SK-N-SH (cell line): Measurements from ENCODE around the gene RAB42. TPM values are rescaled to one million over a fixed set of nuclear protein-coding genes. Genes with fewer than 3 reads are reported as not detected.

Source experiments
- CTCF ChIA-PET: fragments of 300-600, 350-600 bp; formaldehyde crosslinking; extraction: SDS; loops from one replicate; lab custom pipeline; 2021; lab: Yijun Ruan, JAX
- POLR2A ChIA-PET: fragments of 350-600 bp; sonication (Branson Sonifier 250); formaldehyde crosslinking; extraction: SDS; loops from one replicate; lab custom pipeline; 2020; ENCODE audit warnings: antibody characterized with exemption, inconsistent platforms; lab: Yijun Ruan, JAX
- DNase-seq: peaks from one replicate; pipeline ENCODE4 v3.0.0; 2012
- H2AFZ ChIP-seq: fragments of 200-600 bp; sonication (generic); 2 replicates; pipeline ENCODE4 v1.8.1; 2016; ENCODE audit warnings: antibody characterized with exemption, mild to moderate bottlenecking, low read depth
- H3F3A ChIP-seq: fragments of 200-600 bp; sonication (generic); replicated peaks from 2 replicates; pipeline ENCODE3; 2016; ENCODE audit warnings: antibody characterized with exemption, mild to moderate bottlenecking; ENCODE audit not compliant: insufficient read depth
- H3K27ac ChIP-seq, 2 experiments: fragments of 200-500 bp in 1 of 2; fragments of 200-600 bp in 1 of 2; sonication (Bioruptor generic) in 1 of 2; sonication (generic), shearing (Covaris generic) in 1 of 2; 2 replicates each; pipeline versions ENCODE4 v1.5.1 to v1.6.1; 2014 to 2016; ENCODE audit warnings: low read depth in 2 of 2, inconsistent platforms in 1 of 2, low read length in 1 of 2, mild to moderate bottlenecking in 1 of 2, mixed read lengths in 1 of 2
- H3K27me3 ChIP-seq: fragments of 200-600 bp; sonication (generic), shearing (Covaris generic); 2 replicates; pipeline ENCODE4 v1.6.1; 2016; ENCODE audit warnings: mixed run types; ENCODE audit not compliant: insufficient read depth
- H3K36me3 ChIP-seq, 2 experiments: fragments of 200-500 bp in 1 of 2; fragments of 200-600 bp in 1 of 2; sonication (Bioruptor generic) in 1 of 2; sonication (generic) in 1 of 2; replicated peaks in 1 of 2; 2 replicates each; pipeline versions ENCODE3 to v1.5.1; 2014 to 2016; ENCODE audit warnings: low read length in 1 of 2, mild to moderate bottlenecking in 1 of 2; ENCODE audit not compliant: insufficient read depth in 2 of 2, control insufficient read depth in 1 of 2
- H3K4me1 ChIP-seq, 2 experiments: fragments of 200-500 bp in 1 of 2; fragments of 200-600 bp in 1 of 2; sonication (Bioruptor generic) in 1 of 2; sonication (generic), shearing (Covaris generic) in 1 of 2; 2 replicates each; pipeline versions ENCODE4 v1.5.1 to v1.6.1; 2014 to 2016; ENCODE audit warnings: low read depth in 1 of 2, low read length in 1 of 2, mixed run types in 1 of 2; ENCODE audit not compliant: insufficient read depth in 2 of 2, control insufficient read depth in 1 of 2
- H3K4me2 ChIP-seq: fragments of 200-600 bp; sonication (generic), shearing (Covaris generic); 2 replicates; pipeline ENCODE4 v1.6.1; 2017; ENCODE audit warnings: mixed run types
- H3K4me3 ChIP-seq, 2 experiments: fragments of 200-500 bp in 1 of 2; fragments of 200-600 bp in 1 of 2; sonication (Bioruptor generic) in 1 of 2; sonication (generic), shearing (Covaris generic) in 1 of 2; 2 replicates each; pipeline versions ENCODE4 v1.5.1 to v1.8.1; 2014 to 2016; ENCODE audit warnings: low read depth in 2 of 2, inconsistent platforms in 1 of 2, low read length in 1 of 2, mild to moderate bottlenecking in 1 of 2, mixed read lengths in 1 of 2, moderate library complexity in 1 of 2
- H3K79me2 ChIP-seq: fragments of 200-600 bp; sonication (generic); 2 replicates; pipeline ENCODE4 v1.8.1; 2017; ENCODE audit warnings: mild to moderate bottlenecking; ENCODE audit not compliant: insufficient read depth
- H3K9ac ChIP-seq: fragments of 200-600 bp; sonication (generic); 2 replicates; pipeline ENCODE4 v1.6.1; 2017; ENCODE audit warnings: mixed run types
- H3K9me2 ChIP-seq: fragments of 200-600 bp; sonication (generic); 2 replicates; pipeline ENCODE4 v1.6.1; 2017; ENCODE audit warnings: mixed run types
- H3K9me3 ChIP-seq: fragments of 200-600 bp; sonication (generic); 2 replicates; pipeline ENCODE4 v1.6.1; 2017; ENCODE audit warnings: mixed run types, mild to moderate bottlenecking, moderate library complexity
- H4K20me1 ChIP-seq: fragments of 200-600 bp; sonication (generic); 2 replicates; pipeline ENCODE4 v1.6.1; 2017; ENCODE audit warnings: mild to moderate bottlenecking, mixed run types; ENCODE audit not compliant: insufficient read depth
- CHD2 ChIP-seq: fragments of 150-350 bp; IDR thresholded peaks from 2 replicates; pipeline ENCODE4 v1.6.1; 2018; ENCODE audit warnings: low read length; ENCODE audit not compliant: partially characterized antibody
- ELF1 ChIP-seq: IDR thresholded peaks from 2 replicates; pipeline ENCODE4 v1.4.0; 2012
- EP300 ChIP-seq, 2 experiments: IDR thresholded peaks; 2 replicates each; pipeline versions ENCODE4 v1.4.0 to v1.6.1; 2012; ENCODE audit warnings: borderline replicate concordance in 1 of 2, low read depth in 1 of 2, low read length in 1 of 2
- FOXJ3 ChIP-seq: sonication (generic); formaldehyde crosslinking; IDR thresholded peaks from 2 replicates; pipeline ENCODE4 v1.5.1; 2020; ENCODE audit warnings: mild to moderate bottlenecking, missing genetic modification reagents
- FOXM1 ChIP-seq: IDR thresholded peaks from 2 replicates; pipeline ENCODE4 v1.4.0; 2012; ENCODE audit warnings: low read depth, mild to moderate bottlenecking
- GABPA ChIP-seq: IDR thresholded peaks from 2 replicates; pipeline ENCODE4 v1.4.0; 2012; ENCODE audit warnings: low read depth, mild to moderate bottlenecking
- GATA2 ChIP-seq: sonication (generic); formaldehyde crosslinking; IDR thresholded peaks from 2 replicates; pipeline ENCODE4 v1.5.0; 2020; ENCODE audit warnings: mild to moderate bottlenecking, missing genetic modification reagents
- JUND ChIP-seq: IDR thresholded peaks from 2 replicates; pipeline ENCODE4 v1.4.0; 2012
- MAX ChIP-seq: IDR thresholded peaks from 2 replicates; pipeline ENCODE4 v1.4.0; 2012; ENCODE audit warnings: low read depth
- POLR2AphosphoS5 ChIP-seq: IDR thresholded peaks from 2 replicates; pipeline ENCODE4 v1.6.1; 2012; ENCODE audit warnings: low read depth, low read length
- SIN3A ChIP-seq: IDR thresholded peaks from 2 replicates; pipeline ENCODE4 v1.6.1; 2012; ENCODE audit warnings: low read depth, mild to moderate bottlenecking, low read length, moderate library complexity, borderline replicate concordance
- SMC3 ChIP-seq: IDR thresholded peaks from 2 replicates; pipeline ENCODE4 v1.6.1; 2012; ENCODE audit warnings: low read depth, low read length, improper control_type of control experiment
- TEAD4 ChIP-seq: IDR thresholded peaks from 2 replicates; pipeline ENCODE4 v1.4.0; 2012; ENCODE audit warnings: mild to moderate bottlenecking, borderline replicate concordance; ENCODE audit not compliant: insufficient read depth
- WGBS: methylation state at CpG from one replicate; pipeline ENCODE4 v1.1.6; 2017; ENCODE audit warnings: low lambda C conversion rate; 5-methylcytosine and 5-hydroxymethylcytosine counted together
- polyA plus RNA-seq, 3 experiments: library from polyadenylated mRNA; depleted of rRNA; stranded (reverse); fragments of >200 nt; gene quantifications; 2 replicates each; pipeline ENCODE4 v1.2.3, GENCODE V29; 2012
- TF ChIP-seq, protein P1 (sequence below): IDR thresholded peaks from 2 replicates; pipeline ENCODE4 v1.6.1; 2012; ENCODE audit warnings: mild to moderate bottlenecking, low read depth, low read length, moderate library complexity
- TF ChIP-seq, protein P2 (sequence below): IDR thresholded peaks from 2 replicates; pipeline ENCODE4; 2012
- TF ChIP-seq, protein P3 (sequence below): fragments of 150-350 bp; IDR thresholded peaks from 2 replicates; pipeline ENCODE4 v1.6.1; 2016; ENCODE audit warnings: mild to moderate bottlenecking, low read depth, low read length

The RAB42 gene
- polyA plus RNA-seq, 1 of the 3 experiments (the other 2 are of a cell fraction): 4.6 TPM

DNA sequence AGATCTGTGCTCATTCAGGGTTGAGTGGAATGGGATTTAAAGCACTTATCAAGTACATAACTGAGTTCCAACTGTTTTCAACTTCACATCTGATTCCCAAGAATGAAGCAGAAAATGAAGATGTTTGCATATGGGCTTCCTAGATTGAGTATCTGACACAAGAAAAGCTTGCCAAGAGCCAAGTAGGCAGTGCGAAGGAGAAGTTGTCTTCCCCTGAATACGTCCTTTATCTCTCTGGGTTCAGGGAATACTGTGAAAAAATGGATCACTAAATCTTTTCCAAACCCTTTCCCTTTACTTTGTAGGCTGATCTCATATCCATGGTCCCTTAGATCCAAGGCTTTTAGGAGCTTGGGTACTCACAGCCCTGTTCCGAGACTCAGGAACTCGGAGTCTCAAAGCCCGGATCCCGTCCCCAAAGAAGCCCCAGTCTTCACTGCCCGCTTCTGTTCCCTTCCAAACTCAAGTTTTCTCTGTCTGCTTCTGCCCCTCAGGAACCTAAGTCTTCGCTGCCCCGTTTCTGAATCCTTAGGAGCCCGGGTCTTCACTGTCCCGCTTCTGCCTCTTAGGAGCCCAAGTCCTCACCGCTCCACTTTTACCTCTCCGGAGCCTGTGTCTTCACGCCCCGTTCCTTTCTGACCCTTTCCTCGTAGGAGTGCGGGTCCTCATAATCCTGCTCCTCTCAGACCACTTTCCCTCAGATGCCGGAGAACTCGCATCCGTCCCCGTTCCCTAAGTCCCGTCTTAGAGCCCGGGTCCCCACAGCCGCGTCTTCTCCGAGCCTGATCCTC, 50.2 kb downstream of the RAB42 start (continued):
- TF ChIP-seq, protein P1, sequence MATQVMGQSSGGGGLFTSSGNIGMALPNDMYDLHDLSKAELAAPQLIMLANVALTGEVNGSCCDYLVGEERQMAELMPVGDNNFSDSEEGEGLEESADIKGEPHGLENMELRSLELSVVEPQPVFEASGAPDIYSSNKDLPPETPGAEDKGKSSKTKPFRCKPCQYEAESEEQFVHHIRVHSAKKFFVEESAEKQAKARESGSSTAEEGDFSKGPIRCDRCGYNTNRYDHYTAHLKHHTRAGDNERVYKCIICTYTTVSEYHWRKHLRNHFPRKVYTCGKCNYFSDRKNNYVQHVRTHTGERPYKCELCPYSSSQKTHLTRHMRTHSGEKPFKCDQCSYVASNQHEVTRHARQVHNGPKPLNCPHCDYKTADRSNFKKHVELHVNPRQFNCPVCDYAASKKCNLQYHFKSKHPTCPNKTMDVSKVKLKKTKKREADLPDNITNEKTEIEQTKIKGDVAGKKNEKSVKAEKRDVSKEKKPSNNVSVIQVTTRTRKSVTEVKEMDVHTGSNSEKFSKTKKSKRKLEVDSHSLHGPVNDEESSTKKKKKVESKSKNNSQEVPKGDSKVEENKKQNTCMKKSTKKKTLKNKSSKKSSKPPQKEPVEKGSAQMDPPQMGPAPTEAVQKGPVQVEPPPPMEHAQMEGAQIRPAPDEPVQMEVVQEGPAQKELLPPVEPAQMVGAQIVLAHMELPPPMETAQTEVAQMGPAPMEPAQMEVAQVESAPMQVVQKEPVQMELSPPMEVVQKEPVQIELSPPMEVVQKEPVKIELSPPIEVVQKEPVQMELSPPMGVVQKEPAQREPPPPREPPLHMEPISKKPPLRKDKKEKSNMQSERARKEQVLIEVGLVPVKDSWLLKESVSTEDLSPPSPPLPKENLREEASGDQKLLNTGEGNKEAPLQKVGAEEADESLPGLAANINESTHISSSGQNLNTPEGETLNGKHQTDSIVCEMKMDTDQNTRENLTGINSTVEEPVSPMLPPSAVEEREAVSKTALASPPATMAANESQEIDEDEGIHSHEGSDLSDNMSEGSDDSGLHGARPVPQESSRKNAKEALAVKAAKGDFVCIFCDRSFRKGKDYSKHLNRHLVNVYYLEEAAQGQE: no peak
- no peak for TF ChIP-seq FOXJ3 (CRISPR knock-in tag)
- TF ChIP-seq ELF1: no peak
- TF ChIP-seq CHD2: no peak

- Histone ChIP-seq H3K4me2 (peak within 1 kb of the TSS; percentile 86), H3K9me2 (no peaks in the 10 kb centered on the region), H3K9me3 (no peaks in the 10 kb centered on the region), H3K36me3 (peaks cover 0 to 8% of the 10 kb centered on the region in 2 experiments), H2AFZ (peak within 1 kb of the TSS; percentile 80), H3K4me1 (peaks cover 0 to 11% of the 10 kb centered on the region in 2 experiments; a peak in 2 of 4 replicates), H4K20me1 (no peaks in the 10 kb centered on the region), H3K27ac (peak within 1 kb of the TSS; percentile 82 to 91), H3K4me3 (peak within 1 kb of the TSS; percentile 68 to 73), H3F3A (peaks cover 5% of the 10 kb centered on the region), H3K79me2 (peaks cover 43% of the 10 kb centered on the region), H3K9ac (peak within 1 kb of the TSS; percentile 88), H3K27me3 (no peaks in the 10 kb centered on the region)
- peak; percentile 93 for DNase-seq
- CTCF ChIA-PET: interaction anchor here (0.7 to 4.8 kb wide), 8 partner anchors 12 to 239 kb away, joined by 3 to 39 read pairs (median 4); partner anchors contain the start of gene YTHDF2
- WGBS: 2% methylated on average over 37 of the region's 49 CpGs
- POLR2A ChIA-PET: interaction anchor here (0.6 to 2.1 kb wide), 7 partner anchors 18 to 234 kb away, joined by 3 to 12 read pairs (median 6); partner anchors contain the start of genes GMEB1, RCC1 and YTHDF2
- TF ChIP-seq MAX: peak; percentile 99; the same call in 1 of the 2 replicates
- TF ChIP-seq ELF1: peak; percentile 97
- peak; percentile 95 for TF ChIP-seq GABPA
- no peak for TF ChIP-seq FOXM1
- TF ChIP-seq, protein P2, sequence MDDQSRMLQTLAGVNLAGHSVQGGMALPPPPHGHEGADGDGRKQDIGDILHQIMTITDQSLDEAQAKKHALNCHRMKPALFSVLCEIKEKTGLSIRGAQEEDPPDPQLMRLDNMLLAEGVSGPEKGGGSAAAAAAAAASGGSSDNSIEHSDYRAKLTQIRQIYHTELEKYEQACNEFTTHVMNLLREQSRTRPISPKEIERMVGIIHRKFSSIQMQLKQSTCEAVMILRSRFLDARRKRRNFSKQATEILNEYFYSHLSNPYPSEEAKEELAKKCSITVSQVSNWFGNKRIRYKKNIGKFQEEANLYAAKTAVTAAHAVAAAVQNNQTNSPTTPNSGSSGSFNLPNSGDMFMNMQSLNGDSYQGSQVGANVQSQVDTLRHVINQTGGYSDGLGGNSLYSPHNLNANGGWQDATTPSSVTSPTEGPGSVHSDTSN: peak; percentile 68
- peak; percentile 61 for TF ChIP-seq CHD2
- peak; percentile 99 for TF ChIP-seq POLR2AphosphoS5
- TF ChIP-seq, protein P3, sequence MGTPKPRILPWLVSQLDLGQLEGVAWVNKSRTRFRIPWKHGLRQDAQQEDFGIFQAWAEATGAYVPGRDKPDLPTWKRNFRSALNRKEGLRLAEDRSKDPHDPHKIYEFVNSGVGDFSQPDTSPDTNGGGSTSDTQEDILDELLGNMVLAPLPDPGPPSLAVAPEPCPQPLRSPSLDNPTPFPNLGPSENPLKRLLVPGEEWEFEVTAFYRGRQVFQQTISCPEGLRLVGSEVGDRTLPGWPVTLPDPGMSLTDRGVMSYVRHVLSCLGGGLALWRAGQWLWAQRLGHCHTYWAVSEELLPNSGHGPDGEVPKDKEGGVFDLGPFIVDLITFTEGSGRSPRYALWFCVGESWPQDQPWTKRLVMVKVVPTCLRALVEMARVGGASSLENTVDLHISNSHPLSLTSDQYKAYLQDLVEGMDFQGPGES: no peak
- TF ChIP-seq EP300 (IDR thresholded peaks at IDR 0.05; ENCODE audit: borderline replicate concordance in 1 of 2, low read depth in 1 of 2, low read length in 1 of 2): peak in 1 of 2 experiments; percentile 14; a peak in 1 of 4 replicates
- no peak for TF ChIP-seq TEAD4
- TF ChIP-seq JUND: no peak; the same call in 1 of the 2 replicates
- TF ChIP-seq SMC3: peak; percentile 28; the same call in 1 of the 2 replicates
- TF ChIP-seq, protein P1: peak; percentile 40; the same call in 1 of the 2 replicates
- TF ChIP-seq SIN3A: peak; percentile 79
- TF ChIP-seq GATA2 (CRISPR knock-in tag): no peak
These were observed 51.0 kb downstream of the RAB42 start, which contains the start of gene TAF12 for GRCh38 chr1:28642847-28643635. Gene TAF12, minus strand, starts transcription at chr1:28643067. Its CDS starts 20,986 bp downstream, at chr1:28622081.
